Smooth muscle cell (in vitro differentiated cells): ENCODE measurements around the gene P2RY12. TPM values are rescaled to one million over a fixed set of nuclear protein-coding genes. Genes with fewer than 3 reads are reported as not detected.

Experiments used
- DNase-seq: peaks from one replicate; lab custom pipeline; 2025; ENCODE audit not compliant: unreplicated experiment; lab: John Stamatoyannopoulos, UW
- H2AFZ ChIP-seq: fragments of 200-600 bp; sonication (generic); 2 replicates; pipeline ENCODE4 v1.6.0; 2016; ENCODE audit warnings: antibody characterized with exemption, low read depth, mild to moderate bottlenecking
- H3F3A ChIP-seq: fragments of 200-600 bp; sonication (generic); 2 replicates; pipeline ENCODE4 v1.6.0; 2017; ENCODE audit warnings: antibody characterized with exemption, low read depth
- H3K27ac ChIP-seq: fragments of 200-600 bp; sonication (generic); 2 replicates; pipeline ENCODE4 v1.5.1; 2016; ENCODE audit warnings: low read depth, mild to moderate bottlenecking
- H3K27me3 ChIP-seq: fragments of 200-600 bp; sonication (generic); 2 replicates; pipeline ENCODE4 v1.6.1; 2016; ENCODE audit warnings: low read depth, mild to moderate bottlenecking
- H3K36me3 ChIP-seq: fragments of 200-600 bp; sonication (generic); 2 replicates; pipeline ENCODE4 v1.5.1; 2016; ENCODE audit warnings: low read depth
- H3K4me1 ChIP-seq: fragments of 200-600 bp; sonication (generic); 2 replicates; pipeline ENCODE4 v1.5.1; 2016; ENCODE audit warnings: low read depth
- H3K4me2 ChIP-seq: fragments of 200-600 bp; sonication (generic); 2 replicates; pipeline ENCODE4 v1.6.0; 2016; ENCODE audit warnings: mild to moderate bottlenecking
- H3K4me3 ChIP-seq: fragments of 200-600 bp; sonication (generic); 2 replicates; pipeline ENCODE4 v1.5.1; 2016; ENCODE audit warnings: mild to moderate bottlenecking
- H3K79me2 ChIP-seq: fragments of 200-600 bp; sonication (generic); 2 replicates; pipeline ENCODE4 v1.6.0; 2016; ENCODE audit warnings: low read depth, mild to moderate bottlenecking
- H3K9ac ChIP-seq: fragments of 200-600 bp; sonication (generic); 2 replicates; pipeline ENCODE4 v1.6.0; 2016; ENCODE audit warnings: low read depth
- H3K9me3 ChIP-seq: fragments of 200-600 bp; sonication (generic); replicated peaks from 2 replicates; pipeline ENCODE4 v1.5.1; 2016; ENCODE audit warnings: low read depth
- H4K20me1 ChIP-seq: fragments of 200-600 bp; sonication (generic); 2 replicates; pipeline ENCODE4 v1.6.0; 2016; ENCODE audit warnings: low read depth
- WGBS: methylation state at CpG from one replicate; pipeline ENCODE4 v1.1.7; 2016; ENCODE audit warnings: low lambda C conversion rate; 5-methylcytosine and 5-hydroxymethylcytosine counted together
- polyA plus RNA-seq: library from polyadenylated mRNA; unstranded; fragments of >200 nt; fragmentation: Nextera tagmentation; extraction: Ambion mirVana; gene quantifications from 2 replicates; pipeline ENCODE4 v1.2.1, GENCODE V29; 2016
- total RNA-seq: library from RNA; depleted of rRNA; stranded (reverse); fragments of >200 nt; gene quantifications from 2 replicates; pipeline ENCODE4 v1.2.3, GENCODE V29; 2014
- TF ChIP-seq, protein P1 (sequence below): fragments of 200-600 bp; sonication (generic); IDR thresholded peaks from 2 replicates; pipeline ENCODE4 v1.5.1; 2017; ENCODE audit warnings: borderline replicate concordance, mild to moderate bottlenecking, antibody characterized with exemption; ENCODE audit not compliant: insufficient read depth, poor library complexity, severe bottlenecking

P2RY12 gene
- total and polyA plus RNA-seq, 2 experiments from 2014 or later, result not detected

DNA sequence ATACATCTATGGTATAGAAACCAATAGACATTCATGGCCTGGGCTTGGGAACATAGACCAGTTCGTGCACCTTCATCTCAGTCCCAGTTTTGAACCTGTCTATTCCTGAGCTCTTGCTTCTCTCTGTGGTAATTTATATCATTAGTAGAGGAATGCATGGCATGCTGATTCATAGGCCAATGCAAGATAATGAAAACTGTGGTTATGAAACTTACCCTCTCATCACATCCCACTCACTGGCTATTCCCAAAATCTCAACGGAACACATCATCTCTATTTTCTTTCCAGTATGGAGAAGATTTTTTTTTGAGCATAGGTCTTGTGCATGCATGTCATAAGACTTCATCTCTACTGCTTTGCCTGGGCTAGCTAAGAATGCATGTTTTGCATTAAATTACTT, 18.7 kb upstream of the P2RY12 start:
- H3K4me2 ChIP-seq, result peak overlapping the region; percentile 5
- no peaks in the 10 kb centered on the region for H3K79me2 ChIP-seq
- no peak overlapping the region for H2AFZ ChIP-seq
- H3K36me3 ChIP-seq, result no peaks in the 10 kb centered on the region
- H3K9me3 ChIP-seq, result no peaks in the 10 kb centered on the region
- no peaks in the 10 kb centered on the region for H3K27me3 ChIP-seq
- H3K9ac ChIP-seq, result no peak overlapping the region
- WGBS, result 36% methylated on average over 2 of the region's 2 CpGs
- H3F3A ChIP-seq, result no peaks in the 10 kb centered on the region
- no peak for DNase-seq
- H3K27ac ChIP-seq, result peak overlapping the region; percentile 56
- no peak overlapping the region for H3K4me3 ChIP-seq
- H3K4me1 ChIP-seq, result peaks cover 4% of the 10 kb centered on the region
- TF ChIP-seq, protein P1, sequence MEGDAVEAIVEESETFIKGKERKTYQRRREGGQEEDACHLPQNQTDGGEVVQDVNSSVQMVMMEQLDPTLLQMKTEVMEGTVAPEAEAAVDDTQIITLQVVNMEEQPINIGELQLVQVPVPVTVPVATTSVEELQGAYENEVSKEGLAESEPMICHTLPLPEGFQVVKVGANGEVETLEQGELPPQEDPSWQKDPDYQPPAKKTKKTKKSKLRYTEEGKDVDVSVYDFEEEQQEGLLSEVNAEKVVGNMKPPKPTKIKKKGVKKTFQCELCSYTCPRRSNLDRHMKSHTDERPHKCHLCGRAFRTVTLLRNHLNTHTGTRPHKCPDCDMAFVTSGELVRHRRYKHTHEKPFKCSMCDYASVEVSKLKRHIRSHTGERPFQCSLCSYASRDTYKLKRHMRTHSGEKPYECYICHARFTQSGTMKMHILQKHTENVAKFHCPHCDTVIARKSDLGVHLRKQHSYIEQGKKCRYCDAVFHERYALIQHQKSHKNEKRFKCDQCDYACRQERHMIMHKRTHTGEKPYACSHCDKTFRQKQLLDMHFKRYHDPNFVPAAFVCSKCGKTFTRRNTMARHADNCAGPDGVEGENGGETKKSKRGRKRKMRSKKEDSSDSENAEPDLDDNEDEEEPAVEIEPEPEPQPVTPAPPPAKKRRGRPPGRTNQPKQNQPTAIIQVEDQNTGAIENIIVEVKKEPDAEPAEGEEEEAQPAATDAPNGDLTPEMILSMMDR, result no peak
- no peaks in the 10 kb centered on the region for H4K20me1 ChIP-seq

DNA sequence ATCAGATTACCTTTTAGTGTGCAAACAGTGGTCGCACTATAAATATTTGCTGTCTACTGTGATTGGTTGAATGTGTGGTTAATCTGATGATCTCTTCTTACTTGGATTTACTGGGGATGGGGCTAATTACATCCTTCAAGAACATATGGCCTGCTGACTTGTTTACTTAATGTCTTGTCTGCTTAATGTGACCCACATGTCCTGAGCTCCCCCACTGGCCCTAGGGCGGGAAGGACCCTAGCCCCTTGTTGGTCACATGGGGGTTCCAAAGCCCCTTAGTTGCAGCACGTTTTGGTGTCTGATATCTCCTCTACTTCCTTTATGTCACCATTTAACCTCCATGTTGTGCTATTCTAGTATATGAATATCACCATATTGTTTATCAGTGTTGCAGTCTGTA, 17.8 kb upstream of the P2RY12 start:
- Histone ChIP-seq H3K4me2 (no peak overlapping the region), H3K27ac (no peak overlapping the region), H2AFZ (no peak overlapping the region), H3K27me3 (no peaks in the 10 kb centered on the region), H3K79me2 (no peaks in the 10 kb centered on the region), H4K20me1 (no peaks in the 10 kb centered on the region), H3K9ac (no peak overlapping the region), H3K4me1 (peaks cover 4% of the 10 kb centered on the region), H3F3A (no peaks in the 10 kb centered on the region), H3K4me3 (no peak overlapping the region), H3K36me3 (no peaks in the 10 kb centered on the region), H3K9me3 (no peaks in the 10 kb centered on the region)
- TF ChIP-seq, protein P1, result no peak
- WGBS, result 85% methylated on average over 3 of the region's 3 CpGs
- no peak for DNase-seq

DNA sequence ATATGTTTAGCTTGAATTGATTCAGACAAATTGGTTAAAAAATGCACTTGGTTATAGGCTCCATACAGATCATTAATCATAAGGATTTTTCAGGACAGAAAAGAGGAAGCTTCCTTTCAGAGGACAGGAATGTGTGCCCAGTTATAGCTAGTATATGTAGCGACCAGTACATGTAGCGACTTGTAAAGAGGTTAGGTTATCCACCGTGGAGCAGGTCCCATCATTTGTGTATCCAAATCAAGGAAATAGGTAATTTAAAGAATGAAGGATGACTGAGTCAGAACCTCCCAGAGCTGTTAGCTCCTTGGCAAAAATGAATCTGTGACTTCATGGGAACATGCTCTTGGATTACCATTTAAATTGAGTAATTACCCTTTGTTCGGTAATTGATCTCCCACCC, 15.8 kb upstream of the P2RY12 start:
- TF ChIP-seq, protein P1, result no peak
- H4K20me1 ChIP-seq, result no peaks in the 10 kb centered on the region
- DNase-seq, result no peak
- no peak overlapping the region for H2AFZ ChIP-seq
- no peaks in the 10 kb centered on the region for H3K36me3 ChIP-seq
- WGBS, result 91% methylated on average over 4 of the region's 4 CpGs
- no peak overlapping the region for H3K4me2 ChIP-seq
- no peak overlapping the region for H3K27ac ChIP-seq
- H3F3A ChIP-seq, result no peaks in the 10 kb centered on the region
- no peak overlapping the region for H3K4me3 ChIP-seq
- no peaks in the 10 kb centered on the region for H3K79me2 ChIP-seq
- peaks cover 4% of the 10 kb centered on the region for H3K4me1 ChIP-seq
- no peak overlapping the region for H3K9ac ChIP-seq
- H3K27me3 ChIP-seq, result no peaks in the 10 kb centered on the region
- no peaks in the 10 kb centered on the region for H3K9me3 ChIP-seq

DNA sequence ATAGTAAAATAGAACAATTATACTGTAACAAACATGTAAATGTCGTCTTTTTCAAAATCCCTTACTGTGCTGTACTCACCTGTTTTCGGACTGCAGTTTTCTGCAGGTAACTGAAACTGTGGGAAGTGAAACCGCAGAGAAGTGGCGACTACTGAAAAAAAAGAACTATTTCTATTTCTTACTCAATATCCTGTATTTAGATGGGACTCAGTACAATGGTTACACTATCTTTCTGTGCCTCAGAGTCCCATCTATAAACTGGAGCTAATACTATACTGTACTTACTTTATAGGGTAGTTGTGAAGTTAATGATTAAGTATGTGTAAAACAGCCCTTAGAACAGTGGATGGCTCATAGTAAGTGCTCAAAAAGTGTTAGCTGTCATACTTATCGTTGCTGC, 14.3 kb upstream of the P2RY12 start:
- H3F3A ChIP-seq, result no peaks in the 10 kb centered on the region
- WGBS, result 92% methylated on average over 5 of the region's 5 CpGs
- H2AFZ ChIP-seq, result no peak overlapping the region
- H3K9me3 ChIP-seq, result no peaks in the 10 kb centered on the region
- no peaks in the 10 kb centered on the region for H3K36me3 ChIP-seq
- H3K79me2 ChIP-seq, result no peaks in the 10 kb centered on the region
- H4K20me1 ChIP-seq, result no peaks in the 10 kb centered on the region
- no peak for DNase-seq
- TF ChIP-seq, protein P1, result no peak
- H3K9ac ChIP-seq, result no peak overlapping the region
- H3K4me2 ChIP-seq, result no peak overlapping the region
- no peaks in the 10 kb centered on the region for H3K27me3 ChIP-seq
- H3K27ac ChIP-seq, result no peak overlapping the region
- H3K4me3 ChIP-seq, result no peak overlapping the region
- no peaks in the 10 kb centered on the region for H3K4me1 ChIP-seq
